ENCODE results near the gene AMBRA1.

The AMBRA1 gene

GRCh38 chr11:46537537-46538295 lies 56.1 kb downstream of the AMBRA1 start:
- peak; percentile 90 for ATAC-seq (ENCODE audit: low read depth)
- H3K36me3 ChIP-seq (ENCODE audit: low read depth), result peaks cover 16% of the 10 kb centered on the region
- no peaks in the 10 kb centered on the region for H3K9me3 ChIP-seq (ENCODE audit: severe bottlenecking)

GRCh38 chr11:46537121-46537520 lies 56.7 kb downstream of the AMBRA1 start:
- DNase-seq (ENCODE audit: low spot score) (no peak), ATAC-seq (ENCODE audit: low read depth) (no peak)
- no peak overlapping the region for H3K27ac ChIP-seq (ENCODE audit: poor library complexity, severe bottlenecking)
- peaks cover 14% of the 10 kb centered on the region for H3K36me3 ChIP-seq (ENCODE audit: low read depth)
- H3K4me1 ChIP-seq (ENCODE audit: insufficient read depth, poor library complexity, severe bottlenecking), result no peaks in the 10 kb centered on the region
- H3K27me3 ChIP-seq (ENCODE audit: insufficient read depth, poor library complexity, severe bottlenecking), result no peaks in the 10 kb centered on the region
- no peak overlapping the region for H3K4me3 ChIP-seq (ENCODE audit: severe bottlenecking)
- TF ChIP-seq CTCF (IDR thresholded peaks at IDR 0.05; ENCODE audit: poor library complexity, severe bottlenecking), result no peak
- no peaks in the 10 kb centered on the region for H3K9me3 ChIP-seq (ENCODE audit: severe bottlenecking)

More at GRCh38 chr11:46537537-46538295, 56.1 kb downstream of the AMBRA1 start:
- TF ChIP-seq CTCF (IDR thresholded peaks at IDR 0.05; ENCODE audit: poor library complexity, severe bottlenecking), result peak; percentile 94
- H3K27ac ChIP-seq (ENCODE audit: poor library complexity, severe bottlenecking), result no peak overlapping the region
- no peaks in the 10 kb centered on the region for H3K4me1 ChIP-seq (ENCODE audit: insufficient read depth, poor library complexity, severe bottlenecking)
- no peak for DNase-seq (ENCODE audit: low spot score)
- H3K4me3 ChIP-seq (ENCODE audit: severe bottlenecking), result no peak overlapping the region
- no peaks in the 10 kb centered on the region for H3K27me3 ChIP-seq (ENCODE audit: insufficient read depth, poor library complexity, severe bottlenecking)

- no peaks in the 10 kb centered on the region for H3K27me3 ChIP-seq (ENCODE audit: insufficient read depth, poor library complexity, severe bottlenecking)
- no peak overlapping the region for H3K4me3 ChIP-seq (ENCODE audit: severe bottlenecking)
- no peaks in the 10 kb centered on the region for H3K9me3 ChIP-seq (ENCODE audit: severe bottlenecking)
- H3K36me3 ChIP-seq (ENCODE audit: low read depth), result no peaks in the 10 kb centered on the region
- ATAC-seq (ENCODE audit: low read depth), result no peak
- H3K27ac ChIP-seq (ENCODE audit: poor library complexity, severe bottlenecking), result no peak overlapping the region
- no peaks in the 10 kb centered on the region for H3K4me1 ChIP-seq (ENCODE audit: insufficient read depth, poor library complexity, severe bottlenecking)
- no peak for TF ChIP-seq CTCF (IDR thresholded peaks at IDR 0.05; ENCODE audit: poor library complexity, severe bottlenecking)
- DNase-seq (ENCODE audit: low spot score), result no peak
These were observed 58.1 kb downstream of the AMBRA1 start for GRCh38 chr11:46535688-46536087.

GRCh38 chr11:46534711-46535110 lies 59.1 kb downstream of the AMBRA1 start:
- H3K4me3 ChIP-seq (ENCODE audit: severe bottlenecking), result no peak overlapping the region
- no peaks in the 10 kb centered on the region for H3K36me3 ChIP-seq (ENCODE audit: low read depth)
- no peaks in the 10 kb centered on the region for H3K9me3 ChIP-seq (ENCODE audit: severe bottlenecking)
- no peaks in the 10 kb centered on the region for H3K27me3 ChIP-seq (ENCODE audit: insufficient read depth, poor library complexity, severe bottlenecking)
- no peak for TF ChIP-seq CTCF (IDR thresholded peaks at IDR 0.05; ENCODE audit: poor library complexity, severe bottlenecking)
- DNase-seq (ENCODE audit: low spot score), result no peak
- no peaks in the 10 kb centered on the region for H3K4me1 ChIP-seq (ENCODE audit: insufficient read depth, poor library complexity, severe bottlenecking)
- H3K27ac ChIP-seq (ENCODE audit: poor library complexity, severe bottlenecking), result no peak overlapping the region
- no peak for ATAC-seq (ENCODE audit: low read depth)

DNA sequence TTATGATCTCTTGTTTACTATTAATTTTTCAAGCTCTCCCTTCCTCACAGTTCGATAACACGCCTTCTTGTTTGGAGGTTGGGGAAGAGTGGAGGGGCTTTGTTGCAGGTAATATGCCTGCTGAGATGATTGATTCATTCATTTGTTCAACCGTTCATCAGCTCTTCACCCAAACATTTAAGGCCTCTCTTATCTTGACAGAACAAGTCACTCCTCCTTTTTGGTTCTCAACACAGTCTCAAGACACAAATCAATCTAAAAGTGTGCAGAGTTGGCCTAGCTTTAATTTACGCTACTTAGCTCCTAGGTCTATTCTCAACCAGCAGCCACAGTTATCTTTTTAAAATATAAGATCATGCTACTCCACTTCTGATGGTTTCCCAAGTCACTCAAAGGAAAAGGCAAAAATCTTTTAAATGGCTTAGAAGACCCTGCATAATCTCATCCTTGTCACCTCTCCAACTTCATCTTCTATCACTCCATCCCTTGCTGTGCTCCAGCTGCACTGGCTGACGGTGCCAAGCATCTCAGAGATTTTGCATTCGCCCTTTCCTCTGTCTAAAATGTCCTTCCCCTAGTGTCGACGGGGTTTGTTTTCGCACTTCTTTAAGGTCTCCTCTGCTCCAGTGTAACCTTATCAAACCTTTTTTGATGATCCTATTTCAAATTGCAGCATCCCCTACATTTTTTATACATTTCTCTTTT lies 60.3 kb downstream of the AMBRA1 start:
- ATAC-seq (ENCODE audit: low read depth) (no peak), DNase-seq (ENCODE audit: low spot score) (no peak)
- no peak for TF ChIP-seq CTCF (IDR thresholded peaks at IDR 0.05; ENCODE audit: poor library complexity, severe bottlenecking)
- no peaks in the 10 kb centered on the region for H3K36me3 ChIP-seq (ENCODE audit: low read depth)
- no peak overlapping the region for H3K27ac ChIP-seq (ENCODE audit: poor library complexity, severe bottlenecking)
- no peaks in the 10 kb centered on the region for H3K9me3 ChIP-seq (ENCODE audit: severe bottlenecking)
- no peak overlapping the region for H3K4me3 ChIP-seq (ENCODE audit: severe bottlenecking)
- no peaks in the 10 kb centered on the region for H3K27me3 ChIP-seq (ENCODE audit: insufficient read depth, poor library complexity, severe bottlenecking)
- no peaks in the 10 kb centered on the region for H3K4me1 ChIP-seq (ENCODE audit: insufficient read depth, poor library complexity, severe bottlenecking)
